ENCODE measurements around the gene ANAPC13.

Gene ANAPC13

GRCh38 chr3:134449277-134449676 is 36.5 kb downstream of the ANAPC13 start:
- no peak for DNase-seq (ENCODE audit: low read depth)

GRCh38 chr3:134448664-134449063 is 37.1 kb downstream of the ANAPC13 start:
- no peak for DNase-seq (ENCODE audit: low read depth)

- DNase-seq (ENCODE audit: low read depth) = no peak
Observed at GRCh38 chr3:134447351-134447750, 38.4 kb downstream of the ANAPC13 start.

- DNase-seq (ENCODE audit: low read depth) = no peak
Observed at GRCh38 chr3:134446800-134447199, 39.0 kb downstream of the ANAPC13 start.

GRCh38 chr3:134445636-134446035 is 40.1 kb downstream of the ANAPC13 start:
- no peak for DNase-seq (ENCODE audit: low read depth)

GRCh38 chr3:134445095-134445494 is 40.7 kb downstream of the ANAPC13 start:
- no peak for DNase-seq (ENCODE audit: low read depth)

GRCh38 chr3:134441821-134442220 is 44.0 kb downstream of the ANAPC13 start:
- DNase-seq (ENCODE audit: low read depth) = no peak

- DNase-seq (ENCODE audit: low read depth) = no peak
Observed at GRCh38 chr3:134441321-134441720, 44.5 kb downstream of the ANAPC13 start.

GRCh38 chr3:134437211-134437752 is 48.5 kb downstream of the ANAPC13 start:
- DNase-seq (ENCODE audit: low read depth) = no peak

- no peak for DNase-seq (ENCODE audit: low read depth)
Observed at GRCh38 chr3:134432236-134432635, 53.5 kb downstream of the ANAPC13 start.

- DNase-seq (ENCODE audit: low read depth) = no peak
Observed at GRCh38 chr3:134430950-134431445, 54.8 kb downstream of the ANAPC13 start.

GRCh38 chr3:134430174-134430573 is 55.6 kb downstream of the ANAPC13 start:
- DNase-seq (ENCODE audit: low read depth) = no peak

GRCh38 chr3:134428401-134428800 is 57.4 kb downstream of the ANAPC13 start:
- no peak for DNase-seq (ENCODE audit: low read depth)
